Hypothalamus (tissue), 51 donors: Measurements from ENCODE around the gene ORC2.
"Not testable (repeated sequence)": the region's sequence is repeated elsewhere in the genome, so short reads cannot be mapped to it uniquely, and the experiment has no call there.

ENCODE experiments used
- DNase-seq, 51 donors: peaks; one replicate each; lab custom pipeline; 2025; lab: John Stamatoyannopoulos, UW

ORC2 gene

DNA sequence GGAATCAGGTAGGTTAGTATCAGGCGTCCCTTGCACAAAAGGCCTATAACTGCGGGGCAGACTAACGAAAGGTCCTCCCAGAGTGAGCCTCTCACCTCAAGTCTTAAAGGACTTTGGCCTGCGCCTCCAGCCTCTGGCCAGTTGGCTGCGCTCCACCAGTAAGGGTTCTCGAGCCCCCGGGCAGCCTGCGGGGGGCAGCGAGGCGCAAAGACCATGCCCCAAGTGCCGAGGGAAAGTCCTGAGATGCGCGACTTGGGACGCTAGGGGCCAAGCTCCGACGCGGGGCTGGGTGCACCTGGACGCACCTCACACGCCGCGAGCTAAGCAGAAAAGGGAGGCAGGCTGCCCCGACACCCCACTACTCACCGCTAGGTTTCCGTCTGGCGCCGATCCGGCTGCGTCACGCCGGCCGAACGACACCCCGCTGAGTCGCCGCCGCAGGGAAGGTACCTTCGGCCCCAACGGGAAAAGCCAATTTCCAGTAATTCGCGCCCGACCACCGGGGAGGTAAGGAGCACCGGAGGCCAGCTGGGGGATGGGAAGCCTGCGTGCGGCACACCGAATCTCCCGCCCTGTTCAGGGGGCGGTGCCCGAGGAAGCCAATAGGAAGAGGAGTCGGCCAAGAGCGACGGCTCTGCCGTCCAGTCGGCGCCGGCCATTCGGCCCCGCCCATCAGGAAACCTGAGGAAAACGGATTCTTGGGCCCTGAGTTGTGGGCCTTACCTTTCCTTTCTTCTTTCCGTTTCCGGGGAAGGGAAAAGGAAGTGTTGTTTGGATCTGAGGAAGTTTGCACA lies at the start of gene ORC2:
Gene ORC2, minus strand, starts transcription at position 537 of the 794 bp plus-strand sequence. CDS start 5,537 bp downstream, outside the sequence.
- DNase-seq: peak; percentile 58 to 95 (median 87)

DNA sequence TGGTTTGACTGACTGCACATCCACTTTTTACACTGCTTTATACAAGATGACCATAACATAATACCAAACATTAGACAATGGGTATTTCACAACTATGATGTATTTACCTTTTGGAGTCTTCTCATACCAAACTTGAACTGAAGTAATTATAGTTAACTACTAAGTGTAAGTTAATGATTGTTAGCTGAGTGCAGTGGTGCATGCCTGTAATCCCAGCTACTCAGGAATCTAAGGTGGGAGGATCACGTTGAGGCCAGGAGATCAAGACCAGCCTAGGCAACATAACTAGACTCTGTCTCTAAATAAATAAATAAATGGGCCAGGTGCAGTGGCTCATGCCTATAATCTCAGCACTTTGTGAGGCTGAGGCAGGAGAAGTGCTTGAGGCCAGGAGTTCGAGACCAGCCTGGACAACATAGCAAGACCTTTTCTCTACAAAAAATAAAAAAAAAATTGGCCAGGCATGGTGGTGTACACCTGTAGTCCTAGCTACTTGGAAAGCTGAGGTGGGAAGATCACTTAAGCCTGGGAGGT lies 44.9 kb upstream of the ORC2 start:
- no peak for DNase-seq

DNA sequence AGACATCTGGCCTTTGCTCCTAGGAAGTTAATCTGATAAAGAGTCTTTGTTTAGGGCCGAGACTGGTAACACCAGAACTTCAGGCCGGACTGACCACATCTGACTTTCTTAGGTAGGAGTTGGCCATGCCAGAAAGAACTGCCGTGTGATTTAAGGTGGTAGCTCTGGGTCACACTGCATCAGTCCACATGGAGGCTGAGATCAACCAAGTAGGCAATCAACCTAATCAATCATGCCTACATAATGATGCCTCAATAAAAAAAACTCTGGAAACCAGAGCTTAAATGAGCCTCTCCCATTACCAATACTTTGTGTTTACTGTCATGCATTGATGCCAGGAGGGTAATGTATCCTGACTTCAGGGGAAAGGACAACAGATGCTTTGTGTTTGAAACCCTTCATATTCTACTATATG lies 44.1 kb upstream of the ORC2 start:
- no peak for DNase-seq

DNA sequence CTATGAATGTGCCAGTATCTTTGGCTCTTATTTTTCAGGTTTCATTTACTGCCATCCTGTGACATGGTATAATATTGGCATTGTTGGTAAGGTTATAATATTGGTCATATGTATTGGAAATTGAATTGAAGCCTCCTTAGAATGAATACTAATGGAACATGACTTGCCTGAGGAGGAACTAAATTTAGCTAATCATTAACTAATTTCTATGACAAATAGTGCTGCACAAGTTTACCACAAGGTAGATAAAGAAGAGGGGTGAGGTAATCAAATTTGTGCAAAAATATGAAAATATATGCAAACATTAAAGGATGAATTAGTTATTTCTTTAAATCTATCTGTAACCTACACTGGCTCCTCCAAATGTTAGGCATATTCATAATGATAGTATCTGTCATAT lies 43.2 kb upstream of the ORC2 start:
- DNase-seq: no peak

DNA sequence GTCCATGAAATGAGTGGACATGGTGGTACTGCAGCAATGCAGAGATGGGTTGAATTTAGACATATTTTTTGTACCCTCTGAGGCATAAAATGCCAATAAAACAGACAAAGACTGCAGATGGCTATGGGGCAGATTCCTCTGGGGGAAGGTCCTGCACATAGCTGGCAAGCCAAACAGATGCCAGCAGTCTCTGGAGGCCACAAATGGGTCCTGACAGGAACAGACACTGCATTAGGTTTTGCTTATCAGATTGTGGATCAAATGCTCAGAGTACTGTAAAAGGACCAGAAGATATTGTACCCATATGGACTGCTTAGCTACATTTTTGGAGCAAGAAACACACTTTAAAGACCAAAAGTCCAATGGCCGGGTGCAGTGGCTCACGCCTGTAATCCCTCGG lies 40.9 kb upstream of the ORC2 start:
- no peak for DNase-seq

DNA sequence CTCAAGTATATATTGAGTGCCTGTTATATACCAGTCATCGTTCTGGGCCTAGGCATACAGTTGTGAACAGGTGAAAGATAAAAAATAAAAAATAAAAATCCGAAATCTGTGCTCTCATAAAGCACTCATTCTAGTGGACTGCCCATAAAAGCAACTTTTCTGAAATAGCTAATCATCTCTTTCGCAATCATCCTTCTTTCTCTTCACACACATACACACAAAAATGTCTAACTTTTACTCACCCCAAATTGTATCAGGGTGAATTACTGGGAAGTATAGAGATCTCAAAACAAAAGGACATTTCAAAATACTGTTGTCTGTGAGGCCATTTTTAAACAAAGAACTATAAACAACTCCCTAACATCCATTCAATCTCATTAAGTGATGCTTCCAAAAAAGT lies 29.6 kb upstream of the ORC2 start:
- DNase-seq: no peak

DNA sequence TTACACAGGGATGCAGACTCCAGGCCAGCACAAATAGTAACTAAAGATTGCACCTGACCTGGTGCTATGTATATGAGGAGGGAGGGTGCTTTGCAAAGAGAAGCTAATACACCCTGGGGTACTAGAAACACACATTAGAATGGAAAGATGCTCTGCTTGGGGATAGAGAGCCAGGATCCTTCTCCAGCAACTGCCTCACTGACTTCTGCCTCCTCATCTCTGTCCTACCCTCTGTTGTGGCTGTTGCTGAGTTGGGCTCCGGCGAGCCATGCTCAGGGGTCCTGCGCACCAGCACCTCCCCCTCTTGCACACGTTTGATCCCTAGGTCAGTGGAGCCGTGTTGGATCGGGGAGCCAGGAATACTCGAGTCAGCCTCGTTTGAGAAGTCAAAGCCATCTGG lies 23.7 kb upstream of the ORC2 start:
- DNase-seq: no peak

DNA sequence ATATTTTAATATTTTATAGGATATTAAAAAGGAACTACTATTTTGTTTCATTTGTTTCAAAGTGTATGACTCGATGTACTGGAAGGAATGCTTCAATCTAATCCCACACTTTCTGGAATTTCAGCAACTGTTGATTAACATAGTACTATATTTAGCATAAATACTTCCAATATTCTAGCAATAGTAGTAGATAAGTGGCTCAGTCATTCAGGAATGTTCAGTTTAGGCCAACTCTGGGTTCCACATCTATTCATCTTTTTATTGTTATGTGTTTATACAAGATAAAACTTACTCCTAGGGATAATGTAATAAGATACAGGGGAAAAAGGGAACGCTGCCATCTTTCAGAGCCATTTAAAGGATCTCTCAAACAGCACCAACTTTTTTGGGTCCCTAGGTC lies 22.3 kb upstream of the ORC2 start:
- DNase-seq: no peak

DNA sequence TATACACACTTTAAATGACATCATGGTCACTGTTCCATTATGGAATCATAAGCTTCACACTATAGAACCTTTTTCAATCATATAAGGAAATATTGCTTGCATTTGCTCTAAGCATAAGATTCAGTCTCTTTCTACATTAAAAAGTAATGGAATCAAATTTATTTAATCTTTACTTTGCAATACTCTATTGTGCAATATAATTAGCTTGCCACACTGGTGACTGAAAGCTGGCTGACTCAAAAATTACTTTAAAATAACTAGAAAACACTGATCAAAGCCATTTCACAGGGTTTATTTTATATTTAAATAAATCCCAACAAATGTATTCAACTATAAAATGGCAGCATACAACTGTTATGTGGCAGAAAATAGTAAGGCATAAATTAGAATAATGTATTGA lies 13.2 kb upstream of the ORC2 start:
- no peak for DNase-seq

DNA sequence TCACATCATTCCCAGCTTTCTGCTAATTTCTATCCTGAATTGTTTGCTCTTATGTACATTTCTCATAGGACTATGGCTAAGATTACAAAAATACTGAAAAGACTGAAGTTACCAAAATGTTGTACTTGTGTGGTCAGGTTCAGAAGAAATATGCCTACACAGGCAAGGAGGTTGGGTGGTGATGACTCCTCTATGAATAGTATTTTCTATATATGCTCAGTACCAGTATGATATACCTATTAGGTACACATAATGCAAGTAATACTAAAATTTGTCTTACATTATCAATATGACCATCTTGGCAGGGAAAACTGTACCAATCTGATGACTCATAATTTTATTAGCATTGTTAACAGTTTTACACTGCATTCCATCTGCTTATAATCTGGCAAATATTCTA lies 12.2 kb upstream of the ORC2 start:
- DNase-seq: no peak

DNA sequence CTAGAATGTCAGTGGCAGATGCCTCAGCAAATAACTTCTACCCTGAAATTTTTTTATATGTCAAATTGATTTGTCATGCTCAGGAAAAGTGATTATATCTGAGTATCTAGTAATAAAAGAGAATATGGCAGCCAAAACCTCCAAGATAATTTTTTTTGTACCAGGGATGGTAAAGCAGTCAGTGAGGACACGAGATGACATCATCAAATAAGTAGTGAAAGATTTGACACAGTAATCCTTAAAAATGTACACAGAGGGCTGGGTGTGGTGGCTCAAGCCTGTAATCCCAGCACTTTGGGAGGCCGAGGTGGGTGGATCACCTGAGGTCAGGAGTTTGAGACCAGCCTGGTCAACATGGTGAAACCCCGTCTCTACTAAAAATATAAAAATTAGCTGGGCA lies 6.6 kb upstream of the ORC2 start:
- DNase-seq: not testable (repeated sequence)

DNA sequence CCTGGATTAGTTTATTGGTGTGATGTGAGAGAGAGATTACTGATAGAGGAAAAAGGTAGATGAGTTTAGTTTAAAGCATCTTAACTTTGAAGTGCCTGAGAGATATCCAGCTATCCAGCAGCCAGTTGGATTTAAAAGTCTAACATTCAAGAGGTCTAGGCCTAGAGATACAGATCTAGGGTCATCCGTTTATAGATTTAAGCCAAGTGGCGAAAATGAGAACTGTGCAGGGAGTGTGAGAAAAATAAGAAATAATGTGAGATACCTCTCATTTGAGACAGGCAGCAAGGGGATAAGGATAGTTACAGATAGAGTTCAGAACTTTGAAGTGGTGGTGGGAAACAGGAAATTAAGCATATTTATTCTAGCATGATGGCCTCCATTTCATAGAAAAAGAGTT lies 5.3 kb upstream of the ORC2 start:
- no peak for DNase-seq

DNA sequence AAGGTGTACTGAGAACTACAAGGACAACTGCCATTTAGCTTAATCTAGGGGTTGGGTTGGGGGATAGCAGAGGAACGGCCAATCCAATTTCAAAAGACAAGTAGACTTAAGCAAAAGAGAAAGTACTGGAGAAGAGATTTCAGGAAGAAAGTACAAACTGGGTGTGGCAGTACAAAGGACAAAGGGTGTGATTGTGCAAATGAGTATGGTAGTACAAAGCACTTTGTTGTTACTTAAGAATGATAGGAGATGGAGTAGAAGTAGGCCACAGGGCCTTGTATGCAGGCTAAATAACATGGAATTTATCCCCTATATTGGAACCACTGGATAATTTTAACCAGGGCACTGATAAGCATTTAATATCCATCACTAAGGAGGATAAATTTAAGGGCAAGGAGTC lies 4.7 kb upstream of the ORC2 start:
- DNase-seq: no peak

DNA sequence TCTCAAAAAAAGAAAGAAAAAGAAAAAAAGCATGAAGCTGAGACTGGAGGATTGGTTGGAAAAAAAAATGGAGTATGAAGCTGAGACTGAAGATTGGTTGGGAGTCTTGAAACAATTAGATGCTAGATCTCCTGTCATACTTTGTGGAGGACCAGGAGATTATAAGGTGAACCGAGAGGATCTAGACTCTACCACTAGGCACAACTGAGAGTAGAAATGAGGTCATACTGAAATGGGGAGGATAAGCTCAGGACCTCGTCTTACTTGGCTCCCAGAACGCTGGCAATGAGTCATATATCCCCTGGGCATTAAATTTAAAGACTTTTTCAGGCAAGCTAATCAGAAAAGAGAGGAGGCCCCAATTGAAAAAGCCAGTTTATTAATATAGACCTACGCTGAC lies 3.3 kb upstream of the ORC2 start:
- DNase-seq: no peak

DNA sequence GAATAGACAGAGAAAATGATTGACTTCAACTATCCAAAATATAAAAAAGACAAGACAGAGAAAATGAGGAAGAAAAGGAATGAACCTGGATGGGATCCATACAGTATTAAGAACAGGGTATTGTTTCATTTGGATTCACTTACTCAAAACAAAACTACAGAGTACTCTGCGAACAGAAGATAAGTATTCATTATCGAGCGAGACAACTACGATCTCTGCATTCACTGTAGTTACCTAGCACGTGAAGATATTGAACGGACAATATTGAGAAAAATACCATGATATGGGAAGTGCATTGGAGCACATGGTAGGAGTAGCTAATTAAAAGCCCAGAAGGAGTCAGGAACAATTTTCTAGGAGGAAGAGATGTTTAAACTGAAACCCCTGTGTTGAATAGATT lies 1.0 kb upstream of the ORC2 start:
- DNase-seq: no peak

DNA sequence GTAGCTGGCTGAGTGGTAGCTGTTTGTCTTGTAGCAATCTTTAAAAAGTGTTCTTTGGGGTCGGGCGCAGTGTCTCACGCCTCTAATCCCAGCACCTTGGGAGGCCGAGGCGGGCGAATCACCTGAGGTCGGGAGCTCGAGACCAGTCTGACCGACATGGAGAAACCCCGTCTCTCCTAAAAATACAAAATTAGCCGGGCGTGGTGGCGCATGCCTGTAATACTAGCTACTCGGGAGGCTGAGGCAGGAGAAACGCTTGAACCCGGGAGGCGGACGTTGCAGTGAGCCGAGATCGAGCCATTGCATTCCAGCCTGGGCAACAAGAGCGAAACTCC lies 425 bp upstream of the ORC2 start:
- peak in 3 of 51 donors; percentile 29 to 58 (median 53) for DNase-seq

DNA sequence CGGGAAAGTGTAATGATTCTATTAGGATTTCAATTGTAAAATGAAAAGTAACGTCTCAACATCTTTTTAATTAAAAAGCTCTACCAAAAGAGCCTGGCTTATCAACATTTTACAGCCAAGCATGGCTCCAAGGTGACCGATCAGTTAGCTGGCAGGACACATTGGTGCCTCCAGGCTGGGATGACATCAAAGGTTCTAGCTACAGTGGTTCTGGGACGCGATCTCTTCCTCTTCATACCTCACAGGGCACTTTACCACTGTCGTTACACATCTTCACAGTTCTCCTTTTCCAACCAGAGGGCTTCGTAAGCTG lies 693 bp downstream of the ORC2 start:
- peak in 1 of 51 donors; percentile 45 for DNase-seq

DNA sequence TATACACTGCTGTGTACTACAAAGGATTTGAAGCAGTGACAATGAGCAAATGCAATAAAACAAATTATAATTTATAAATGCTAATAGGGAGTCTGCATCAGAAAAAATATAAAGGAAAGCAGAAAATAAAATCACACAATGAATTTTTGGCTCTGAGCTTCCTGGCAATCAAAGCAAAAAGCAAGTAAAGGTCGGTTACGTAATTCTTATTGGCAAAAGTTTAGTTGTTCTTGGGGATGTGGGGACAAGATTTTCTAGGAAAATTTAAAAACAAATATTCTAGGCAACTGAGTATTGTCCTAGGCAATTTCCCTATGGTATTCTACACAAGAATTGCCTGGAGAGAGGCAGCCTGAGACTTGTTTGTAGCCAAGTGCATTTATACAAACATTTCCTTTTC lies 1.8 kb downstream of the ORC2 start:
- no peak for DNase-seq

DNA sequence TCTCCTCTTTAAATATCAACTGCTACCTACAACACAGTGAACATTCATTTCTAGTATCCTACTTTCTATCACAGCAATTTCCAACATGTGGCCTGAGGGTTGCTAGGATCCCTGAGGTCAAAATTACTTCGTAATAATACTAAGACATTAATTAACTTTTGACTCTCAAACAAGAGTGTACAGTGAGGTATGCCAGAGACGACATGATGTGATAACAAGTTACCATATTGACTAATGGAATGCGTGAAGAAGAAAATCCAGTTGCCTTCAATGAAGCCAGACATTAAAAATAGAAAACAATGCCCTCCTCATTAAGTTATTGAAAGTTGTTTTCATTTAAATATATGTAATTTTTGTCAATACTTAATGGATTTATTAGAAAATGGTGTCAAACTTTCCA lies 13.1 kb downstream of the ORC2 start:
- no peak for DNase-seq

DNA sequence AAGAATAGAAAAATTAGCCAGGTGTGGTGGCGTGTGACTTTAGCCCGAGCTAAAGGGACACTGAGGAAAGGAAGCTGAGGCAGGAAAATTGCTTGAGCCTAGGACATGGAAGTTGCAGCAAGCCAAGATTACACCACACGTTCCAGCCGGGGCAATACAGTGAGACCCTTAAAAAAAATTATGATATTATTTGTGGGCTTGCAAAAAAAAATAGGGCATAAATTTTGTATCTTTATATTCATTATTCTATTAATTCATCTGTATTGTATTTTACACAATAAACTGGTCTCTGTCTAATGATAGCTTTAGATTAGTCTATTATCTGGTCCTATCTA lies 18.1 kb downstream of the ORC2 start:
- no peak for DNase-seq

DNA sequence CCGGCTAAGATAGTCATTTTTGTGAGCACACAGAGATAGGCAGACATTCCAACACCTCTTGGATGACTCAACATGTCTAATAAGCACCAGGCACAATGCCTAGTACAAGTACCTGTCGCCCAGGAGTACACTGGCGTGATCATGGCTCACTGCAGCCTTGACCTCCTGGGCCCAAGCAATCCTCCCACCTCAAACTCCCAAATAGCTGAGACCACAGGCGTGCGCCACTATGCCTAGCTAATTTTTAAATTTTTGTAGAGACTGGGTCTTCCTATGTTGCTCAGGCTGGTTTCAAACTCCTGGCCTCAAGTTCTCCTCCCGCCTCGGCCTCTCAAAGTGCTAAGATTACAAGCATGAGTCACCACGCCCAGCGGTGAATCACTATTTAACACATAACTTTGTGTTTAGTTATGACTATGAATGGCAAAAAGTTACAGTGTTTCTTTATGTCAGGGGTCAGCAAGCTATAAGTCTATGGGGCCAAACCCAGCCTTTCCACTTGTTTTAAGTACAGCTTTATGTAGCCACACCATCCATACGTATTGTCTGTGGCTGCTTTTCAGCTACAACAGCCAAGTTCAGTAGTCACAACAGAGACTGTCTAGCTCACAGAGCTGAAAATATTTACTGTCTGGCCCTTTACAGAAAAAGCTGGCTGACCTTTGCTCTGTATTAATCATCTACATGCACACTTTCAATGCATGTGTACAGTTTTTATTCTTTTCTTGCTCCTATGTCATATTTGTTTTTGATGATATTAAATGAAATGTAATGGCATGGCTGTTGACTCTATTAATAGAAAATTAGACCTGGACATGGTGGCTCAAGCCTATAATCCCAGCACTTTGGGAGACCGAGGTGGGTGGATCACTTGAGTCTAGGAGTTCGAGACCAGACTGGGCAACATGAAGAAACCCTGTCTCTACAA lies 18.7 kb downstream of the ORC2 start:
- DNase-seq: no peak

DNA sequence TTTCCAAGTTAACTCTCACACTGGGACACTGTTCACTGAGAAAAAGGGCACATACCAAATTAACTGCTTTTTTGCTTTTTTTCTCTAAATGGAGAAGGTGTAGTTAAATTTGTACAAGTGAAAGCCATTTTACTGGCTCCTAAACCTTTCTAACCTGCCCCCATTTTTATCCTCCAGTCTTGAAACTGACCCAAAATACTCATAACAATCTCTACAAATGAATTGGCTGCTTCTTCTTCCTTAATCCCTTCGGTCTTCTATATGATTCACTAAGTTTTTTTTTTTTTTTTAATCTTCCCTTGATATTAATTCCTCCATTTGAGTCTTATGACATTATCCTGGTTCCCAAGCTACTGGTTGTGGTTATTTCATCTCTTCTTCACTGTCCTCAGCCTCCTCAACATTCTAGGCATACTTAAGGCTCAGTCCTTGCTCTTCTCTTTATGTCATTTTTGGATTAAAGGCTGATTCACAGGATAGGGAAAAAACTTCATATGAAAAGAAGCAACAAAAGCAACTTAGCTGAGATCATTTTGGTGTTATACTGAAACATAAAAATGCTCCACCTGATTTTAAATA lies 19.8 kb downstream of the ORC2 start:
- DNase-seq: no peak
